Pulmonary artery endothelial cell (primary cell): ENCODE results near the gene PRMT3. TPM values are rescaled to one million over a fixed set of nuclear protein-coding genes. Genes with fewer than 3 reads are reported as not detected.
"Not testable (repeated sequence)": the region's sequence is repeated elsewhere in the genome, so short reads cannot be mapped to it uniquely, and the experiment has no call there.

Source experiments
- DNase-seq: peaks from one replicate; pipeline ENCODE4 v3.0.0-alpha.2; 2011; ENCODE audit warnings: low read depth, low spot score
- total RNA-seq: library from RNA; depleted of rRNA; stranded (reverse); fragments of >200 nt; gene quantifications from 2 replicates; pipeline ENCODE4 v1.2.3, GENCODE V29; 2014

PRMT3 gene
- total RNA-seq, 1 donor from 2014 or later: 23.8 TPM

DNA sequence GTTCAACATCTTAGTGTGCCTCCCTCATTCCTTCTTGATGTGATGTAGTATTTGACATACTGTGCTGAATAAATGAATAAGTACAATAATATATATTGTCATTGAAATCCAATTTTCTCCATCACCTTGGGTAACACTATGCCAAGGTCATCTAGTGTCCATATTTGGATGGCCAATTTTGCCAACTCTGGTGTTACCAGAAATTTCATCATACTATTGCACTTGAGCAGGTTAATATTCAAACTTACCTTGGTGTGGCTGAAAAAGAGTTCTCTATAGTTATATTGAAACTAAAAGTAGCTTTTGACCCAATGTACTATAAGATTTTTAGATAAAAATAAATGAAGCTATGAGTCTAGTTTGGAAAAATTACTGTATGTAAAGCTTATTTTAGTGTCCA lies 113.7 kb downstream of the PRMT3 start:
- no peak for DNase-seq

DNA sequence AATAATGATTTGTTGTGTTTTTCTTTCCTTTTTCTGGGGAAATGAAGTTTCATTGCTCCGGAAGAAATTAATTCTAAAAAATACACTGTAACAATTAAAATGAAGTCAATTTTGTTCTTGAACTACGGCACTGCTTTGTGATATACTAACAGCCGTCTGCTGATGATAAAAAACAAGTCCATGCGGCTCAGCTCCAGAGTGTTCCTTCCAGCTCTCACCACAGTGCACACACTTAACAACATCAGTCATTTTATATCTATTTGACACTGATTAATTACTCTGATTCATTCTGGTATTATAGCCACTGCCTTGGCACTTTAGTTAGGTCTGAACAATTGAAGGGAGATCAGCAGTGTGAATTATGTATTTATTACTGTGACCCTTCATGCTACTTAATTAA lies 114.5 kb downstream of the PRMT3 start:
- no peak for DNase-seq

DNA sequence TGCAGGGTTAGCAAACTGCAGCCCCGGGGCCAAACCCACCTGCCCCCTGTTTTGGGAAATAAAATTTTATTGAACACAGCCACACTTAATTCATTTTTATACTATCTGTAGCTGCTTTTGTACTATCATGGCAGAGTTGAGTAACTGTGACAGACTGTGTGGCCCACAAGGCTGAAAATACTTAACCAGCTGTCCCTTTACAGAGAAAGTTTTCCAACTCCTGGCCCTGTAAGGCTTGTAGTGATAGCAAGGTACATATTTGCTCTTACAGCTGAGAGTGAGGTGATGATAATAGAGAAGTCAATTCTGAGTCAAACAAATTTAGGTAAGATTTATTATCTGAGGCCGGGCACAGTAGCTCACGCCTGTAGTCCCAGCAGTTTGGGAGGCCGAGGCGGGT lies 124.5 kb downstream of the PRMT3 start:
- DNase-seq: no peak

DNA sequence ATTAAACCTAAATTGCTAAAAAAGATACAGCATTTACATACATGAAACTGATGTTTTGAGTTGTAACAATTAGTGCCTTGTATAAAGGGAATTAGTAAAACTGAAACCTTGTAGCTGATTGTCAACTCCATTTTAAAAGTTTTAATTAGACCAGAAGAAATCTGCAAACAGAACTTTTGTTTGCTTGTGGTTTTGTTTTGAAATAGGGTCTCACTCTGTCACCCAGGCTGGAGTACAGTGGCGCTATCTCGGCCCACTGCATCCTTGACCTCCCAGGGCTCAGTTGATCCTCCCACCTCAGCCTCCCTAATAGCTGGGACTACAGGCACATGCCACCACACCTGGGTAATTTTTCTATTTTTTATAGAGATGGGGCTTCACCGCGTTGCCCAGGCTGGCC lies 125.4 kb downstream of the PRMT3 start:
- no peak for DNase-seq

DNA sequence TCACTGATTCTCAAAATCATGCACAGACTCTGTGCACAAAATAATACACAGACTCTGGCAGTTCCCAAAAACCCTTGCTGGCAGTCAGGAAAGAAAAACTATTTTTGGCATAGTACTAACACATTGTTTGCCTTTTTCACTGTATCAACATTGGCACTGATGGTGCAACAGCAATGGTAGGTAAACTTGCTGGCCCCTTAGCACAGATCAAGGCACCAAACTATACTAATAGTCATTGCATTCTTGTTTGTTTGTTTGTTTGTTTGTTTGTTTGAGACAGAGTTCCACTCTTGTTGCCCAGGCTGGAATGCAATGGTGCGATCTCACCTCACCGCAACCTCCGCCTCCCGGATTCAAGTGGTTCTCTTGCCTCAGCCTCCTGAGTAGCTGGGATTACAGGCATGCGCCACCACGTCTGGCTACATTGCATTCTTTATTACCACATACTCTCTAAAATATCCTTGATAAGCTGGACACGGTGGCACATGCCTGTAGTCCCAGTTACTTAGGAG lies 130.9 kb downstream of the PRMT3 start:
- no peak for DNase-seq

DNA sequence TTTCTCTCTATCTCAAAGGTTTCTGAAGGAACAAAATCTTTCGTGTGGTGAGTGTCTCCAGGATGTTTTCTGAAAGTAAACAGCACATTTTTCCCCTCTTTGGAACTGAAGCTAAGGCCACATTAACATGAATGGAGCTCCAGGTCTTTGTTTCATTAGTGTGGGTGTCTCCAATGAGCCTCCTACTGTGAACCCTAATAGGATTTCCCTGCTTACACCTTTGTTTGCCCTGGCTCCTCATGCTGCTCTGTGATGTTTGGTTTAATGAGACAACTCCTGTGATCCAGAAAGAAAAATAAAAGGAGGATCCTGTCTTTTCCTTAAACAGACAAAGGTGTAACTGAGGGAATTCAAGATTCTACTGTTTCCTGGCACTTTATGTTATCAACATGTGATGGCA lies 135.0 kb downstream of the PRMT3 start:
- DNase-seq: no peak

DNA sequence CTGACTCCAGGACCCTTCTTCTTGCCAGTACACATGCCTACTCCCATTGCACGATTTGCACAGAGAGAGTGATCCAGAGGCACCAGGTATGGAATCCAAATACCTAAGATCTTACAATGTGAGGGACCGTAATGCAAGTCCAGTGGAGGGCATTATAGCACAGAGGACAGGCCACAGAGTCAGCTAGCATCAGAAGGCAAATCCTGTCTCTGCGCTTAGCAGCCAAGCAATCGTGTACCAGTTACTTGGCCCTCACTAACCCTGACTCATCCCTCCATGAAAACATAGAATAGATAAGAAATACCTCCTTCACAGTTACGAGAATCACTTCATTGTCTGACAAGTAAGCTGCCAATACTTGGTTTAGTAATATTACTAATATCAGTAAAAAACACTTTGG lies 142.2 kb downstream of the PRMT3 start:
- no peak for DNase-seq

DNA sequence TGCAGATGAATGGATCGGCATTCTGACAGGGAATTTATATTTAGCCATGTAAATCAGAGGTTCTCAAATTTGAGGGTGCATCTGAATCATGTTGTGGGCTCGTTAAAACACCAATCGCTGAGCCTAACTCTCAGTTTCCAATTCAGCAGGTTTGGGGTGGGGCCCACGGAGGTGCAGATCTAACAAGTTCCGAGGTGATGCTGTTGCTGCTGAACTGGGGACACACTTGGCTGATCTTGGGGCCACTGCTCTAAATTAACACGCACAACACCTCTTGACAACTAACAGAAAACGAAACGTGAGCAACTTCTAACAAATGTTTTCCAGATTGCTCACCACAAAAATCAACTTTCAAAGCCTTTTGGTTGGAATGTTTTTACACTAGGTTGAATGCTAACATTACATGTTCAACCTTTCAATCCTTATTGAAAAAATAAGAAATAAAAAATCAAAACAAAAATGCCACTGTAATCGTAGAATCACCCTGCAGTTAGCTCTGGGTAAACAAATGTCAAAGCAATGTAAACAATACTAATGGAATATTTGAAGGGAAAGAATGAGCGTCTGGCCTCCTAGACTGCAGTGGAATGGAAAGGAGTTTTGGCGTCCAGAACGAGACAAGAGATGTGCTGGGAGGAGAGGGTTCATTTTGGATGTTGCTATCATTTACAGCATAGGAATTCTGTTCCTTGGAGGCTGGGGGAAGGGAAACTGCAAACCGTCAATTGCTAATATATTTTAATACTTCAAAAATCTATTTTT lies 143.6 kb downstream of the PRMT3 start:
- DNase-seq: no peak

DNA sequence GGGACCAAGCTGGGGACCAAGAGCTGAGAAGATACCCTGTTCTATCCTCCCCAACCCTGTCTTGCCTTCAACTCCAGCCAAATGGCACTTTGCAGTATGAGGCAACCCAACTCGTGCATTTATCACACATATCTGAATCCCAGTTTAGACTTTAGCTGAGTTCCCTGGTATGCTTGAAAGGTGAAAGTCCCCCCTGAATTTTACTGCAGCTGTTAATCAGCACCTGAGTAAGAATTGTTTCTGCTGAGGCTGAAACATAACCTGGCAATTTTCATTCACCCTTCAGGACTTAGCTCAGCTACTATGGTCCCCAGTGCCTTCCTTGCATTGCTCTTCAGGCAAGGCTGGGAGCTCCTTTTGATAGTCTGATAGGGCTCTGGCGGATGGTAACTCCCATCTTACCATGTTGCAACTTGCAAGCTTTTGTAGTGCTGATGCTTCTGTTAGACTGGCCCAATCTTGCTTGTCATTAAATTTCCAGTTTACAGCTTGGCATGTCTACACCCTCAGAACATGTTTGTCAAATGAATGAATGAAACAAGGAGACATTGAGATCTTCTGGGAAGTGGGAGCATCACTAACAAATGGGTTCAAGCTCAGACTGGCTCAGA lies 147.9 kb downstream of the PRMT3 start:
- DNase-seq: no peak

DNA sequence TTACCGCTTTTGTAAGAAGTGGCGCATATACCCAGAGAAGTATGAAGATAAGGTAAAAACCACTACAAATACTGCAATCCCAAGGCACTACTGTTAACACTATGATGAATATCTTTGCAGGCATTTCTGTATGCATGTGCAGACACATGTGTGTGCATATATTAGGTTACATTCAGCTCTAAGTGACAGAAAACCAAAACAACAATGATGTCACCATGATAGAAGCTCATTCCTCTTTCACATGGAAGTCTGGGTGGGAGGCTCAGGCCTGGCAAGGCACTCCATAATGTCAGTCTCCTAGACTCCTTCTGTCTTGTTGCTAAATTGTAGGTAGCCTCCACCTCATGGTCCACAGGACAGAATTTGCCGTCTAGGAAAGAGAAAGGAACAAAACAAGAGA lies 148.8 kb downstream of the PRMT3 start:
- DNase-seq: no peak

DNA sequence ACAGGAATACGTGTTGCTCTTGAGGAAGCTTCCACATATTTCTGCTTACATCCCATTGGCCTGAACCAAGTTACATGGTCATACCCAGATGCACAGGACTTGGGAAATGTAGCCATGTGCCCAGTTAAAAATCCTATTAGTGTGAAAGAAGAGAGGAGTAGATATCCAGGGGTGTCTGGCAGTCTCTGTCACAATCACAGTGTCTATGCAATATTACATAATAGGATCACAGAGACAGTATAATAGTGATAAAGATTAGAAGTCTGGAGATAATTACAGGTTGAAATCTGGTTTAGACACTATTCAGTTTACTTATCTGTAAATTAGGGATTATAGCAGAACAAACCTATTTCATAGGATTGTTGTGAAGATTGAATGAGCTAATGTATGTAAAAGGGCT lies 149.3 kb downstream of the PRMT3 start:
- no peak for DNase-seq

DNA sequence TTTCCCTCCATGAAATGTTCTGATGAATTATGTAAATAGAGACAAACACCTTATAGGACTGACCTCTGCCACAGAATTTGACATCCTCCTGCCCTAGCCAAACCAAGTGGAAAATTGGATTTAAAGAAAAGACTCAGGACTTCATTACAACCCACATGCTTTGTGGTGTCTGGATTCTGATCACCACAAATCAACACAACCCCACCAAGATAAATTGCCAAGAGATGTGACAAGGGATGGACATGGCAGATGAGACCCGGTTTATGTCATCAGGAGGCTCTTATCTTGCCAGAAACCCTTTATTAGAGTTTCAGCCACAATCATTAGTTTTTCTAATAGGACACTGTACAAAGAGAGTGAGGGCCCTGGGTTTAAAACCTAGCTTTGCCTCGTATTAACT lies 154.0 kb downstream of the PRMT3 start:
- DNase-seq: no peak

DNA sequence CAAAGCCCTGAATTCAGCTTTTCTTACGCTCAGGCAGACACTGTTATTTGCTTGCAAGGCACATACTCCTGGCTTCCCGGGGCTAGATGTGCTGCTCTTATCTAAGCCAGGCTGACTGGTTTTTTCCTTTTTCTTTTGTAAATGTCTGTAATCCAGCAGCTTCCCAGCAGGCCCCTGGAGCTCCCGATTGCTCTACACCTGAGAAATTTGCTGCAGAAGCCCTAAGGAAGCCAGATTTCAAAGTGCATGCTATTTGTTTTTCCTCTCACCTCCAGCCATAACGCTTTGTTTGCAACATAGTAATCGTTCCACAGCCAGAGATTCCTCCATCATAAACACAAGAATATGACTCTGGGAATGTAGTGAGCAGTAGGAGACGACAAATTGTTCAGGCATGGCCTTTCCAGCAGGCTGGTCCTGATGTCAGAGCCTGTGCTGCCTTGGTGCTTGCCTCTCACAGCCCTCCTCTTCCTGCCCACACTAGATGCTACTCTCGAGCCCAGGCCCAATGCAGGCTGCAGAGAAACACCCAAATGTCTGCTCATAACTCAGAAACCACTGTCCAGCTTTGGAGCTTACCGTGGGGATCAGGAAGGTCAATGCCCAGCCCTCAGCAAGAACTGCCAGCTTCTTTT lies 157.2 kb downstream of the PRMT3 start:
- DNase-seq: no peak

DNA sequence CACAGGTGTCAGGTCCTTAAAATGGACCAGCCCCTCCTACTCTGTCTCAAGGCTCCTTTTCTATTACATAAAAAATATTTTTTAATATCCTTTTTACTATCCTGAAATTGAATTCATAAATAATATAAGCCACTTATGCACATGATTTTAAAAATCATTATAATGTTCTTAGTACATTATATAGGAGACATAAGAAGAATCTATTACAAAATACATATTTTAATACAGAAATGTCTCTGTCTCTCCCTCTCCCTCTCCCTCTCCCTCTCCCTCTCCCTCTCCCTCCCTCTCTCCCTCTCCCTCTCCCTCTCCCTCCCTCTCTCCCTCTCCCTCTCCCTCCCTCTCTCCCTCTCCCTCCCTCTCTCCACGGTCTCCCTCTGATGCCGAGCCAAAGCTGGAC lies 159.9 kb downstream of the PRMT3 start:
- DNase-seq: no peak

DNA sequence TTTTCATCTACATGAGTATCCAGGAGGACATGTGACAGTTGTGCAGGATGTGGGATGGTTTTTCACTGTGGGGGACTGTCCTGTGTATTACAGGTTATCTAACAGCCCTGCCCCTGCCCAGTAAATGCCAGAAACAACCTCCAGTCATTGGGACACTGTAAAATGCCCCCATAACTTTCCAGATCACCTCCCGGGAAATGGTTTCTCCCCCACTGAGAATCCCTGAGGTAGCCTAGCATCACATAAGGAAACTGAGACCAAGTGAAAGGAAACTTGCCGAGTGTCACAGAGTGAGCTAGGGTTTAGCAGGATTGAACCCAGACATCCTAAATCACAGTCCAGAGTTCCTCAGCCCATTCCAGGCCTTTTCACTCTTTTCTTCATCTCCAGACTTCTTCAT lies 163.6 kb downstream of the PRMT3 start:
- no peak for DNase-seq

DNA sequence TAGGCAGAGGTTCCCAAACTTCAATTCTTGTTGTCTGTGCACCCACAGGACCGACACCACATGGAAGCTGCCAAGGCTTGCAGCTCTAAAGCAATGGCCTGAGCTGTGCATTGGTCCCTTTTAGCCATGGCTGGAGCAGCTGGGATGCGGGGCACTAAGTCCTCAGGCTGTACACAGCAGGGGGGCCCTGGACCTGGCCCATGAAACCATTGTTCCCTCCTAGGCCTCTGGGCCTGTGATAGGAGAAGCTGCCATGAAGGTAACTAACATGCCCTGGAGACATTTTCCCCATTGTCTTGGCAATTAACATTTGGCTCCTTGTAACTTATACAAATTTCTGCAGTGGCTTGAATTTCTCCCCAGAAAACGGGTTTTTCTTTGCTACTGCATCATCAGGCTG lies 168.3 kb downstream of the PRMT3 start:
- DNase-seq: no peak

DNA sequence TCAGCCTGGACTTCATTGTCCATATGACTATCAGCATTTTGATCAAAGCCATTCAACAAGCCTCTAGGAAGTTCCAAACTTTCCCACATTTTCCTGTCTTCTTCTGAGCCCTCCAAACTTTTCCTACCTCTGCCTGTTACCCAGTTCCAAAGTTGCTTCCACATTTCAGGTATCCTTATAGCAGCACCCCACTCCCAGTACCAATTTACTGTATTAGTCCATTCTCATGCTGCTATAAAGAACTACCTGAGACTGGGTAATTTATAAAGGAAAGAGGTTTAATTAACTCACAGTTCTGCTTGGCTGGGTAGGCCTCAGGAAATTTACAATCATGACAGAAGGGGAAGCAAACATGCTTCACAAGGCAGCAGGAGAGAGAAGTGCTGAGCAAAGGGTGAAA lies 168.9 kb downstream of the PRMT3 start:
- DNase-seq: not testable (repeated sequence)

DNA sequence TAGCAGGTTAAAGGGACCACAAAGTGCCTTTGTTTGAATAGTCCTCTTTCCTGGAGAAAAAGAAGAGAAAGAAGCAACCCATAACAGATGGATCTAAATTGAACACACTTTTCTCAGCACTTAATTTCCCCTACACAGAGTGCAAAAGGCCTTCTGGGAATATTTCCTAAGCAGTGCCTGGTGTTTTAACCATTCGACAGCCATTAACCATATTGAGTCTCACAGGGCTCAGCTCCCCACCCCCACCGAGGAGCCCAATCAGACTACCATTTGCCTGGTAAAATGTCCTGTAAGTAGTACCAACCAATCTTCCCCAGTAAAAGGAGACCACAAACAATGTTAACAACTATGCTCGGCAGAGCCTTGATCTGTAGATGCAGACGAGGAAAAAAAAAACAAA lies 171.2 kb downstream of the PRMT3 start:
- no peak for DNase-seq

Other genes starting within 250 kb of the PRMT3 start
- not detected in 2 replicates for gene DBX1, start 227.2 kb upstream of the PRMT3 start, total RNA-seq
- 52.8 and 118 TPM in 2 replicates for gene HTATIP2, start 24.0 kb upstream of the PRMT3 start, total RNA-seq
- gene SLC6A5, start 211.9 kb downstream of the PRMT3 start, total RNA-seq: not detected in 2 replicates